K562 (cell line): ENCODE data around the gene SMIM22. TPM values are rescaled to one million over a fixed set of nuclear protein-coding genes. Genes with fewer than 3 reads are reported as not detected.

ENCODE experiments used
- C11orf30 ChIP-seq: fragments of 450-650 bp; IDR thresholded peaks from 2 replicates; pipeline ENCODE4 v1.6.1; 2016; ENCODE audit warnings: low read depth, mild to moderate bottlenecking
- CHD2 ChIP-seq: IDR thresholded peaks from 2 replicates; pipeline ENCODE4 v1.6.1; 2011; ENCODE audit warnings: low read depth, low read length
- DIDO1 ChIP-seq: fragments of 450-650 bp; IDR thresholded peaks from 2 replicates; pipeline ENCODE4 v1.6.1; 2016; ENCODE audit warnings: low read depth, missing biosample characterization, missing genetic modification characterization
- FIP1L1 ChIP-seq: fragments of 200-400 bp; formaldehyde crosslinking; IDR thresholded peaks from 2 replicates; pipeline ENCODE4 v1.6.1; 2018; ENCODE audit warnings: mild to moderate bottlenecking, low read depth, low read length; ENCODE audit not compliant: poor library complexity, severe bottlenecking
- FOXM1 ChIP-seq, 2 experiments: fragments of 450-650 bp in 1 of 2; sonication (generic) in 1 of 2; formaldehyde crosslinking in 1 of 2; IDR thresholded peaks; 2 replicates each; pipeline versions ENCODE4 v1.6.1 to v1.9.0; 2017 to 2022; ENCODE audit warnings: low read depth in 2 of 2, mild to moderate bottlenecking in 2 of 2, missing genetic modification reagents in 1 of 2, moderate library complexity in 1 of 2
- FOXP1 ChIP-seq: sonication (generic); formaldehyde crosslinking; IDR thresholded peaks from 2 replicates; pipeline ENCODE4 v1.8.0; 2022; ENCODE audit warnings: mild to moderate bottlenecking, missing genetic modification reagents
- HNRNPLL ChIP-seq: fragments of 200-400 bp; formaldehyde crosslinking; IDR thresholded peaks from 2 replicates; pipeline ENCODE4 v1.6.1; 2017; ENCODE audit warnings: low read length, low read depth, mild to moderate bottlenecking; ENCODE audit not compliant: poor library complexity, severe bottlenecking
- SP2 ChIP-seq: IDR thresholded peaks from 2 replicates; pipeline ENCODE4 v1.6.1; 2011; ENCODE audit warnings: mild to moderate bottlenecking, low read depth, low read length, moderate library complexity; ENCODE audit not compliant: poor library complexity, severe bottlenecking; ENCODE audit errors: extremely low read depth
- STAT5A ChIP-seq: IDR thresholded peaks from 2 replicates; pipeline ENCODE4 v1.6.1; 2012; ENCODE audit warnings: low read length, inconsistent platforms, borderline replicate concordance
- TAF1 ChIP-seq: IDR thresholded peaks from 2 replicates; pipeline ENCODE4 v1.6.1; 2011; ENCODE audit warnings: mild to moderate bottlenecking, low read length, moderate library complexity; ENCODE audit not compliant: insufficient read depth, control insufficient read depth, severe bottlenecking; ENCODE audit errors: extremely low read depth
- ZNF766 ChIP-seq: fragments of 200-800 bp; sonication (Bioruptor generic); conservative IDR thresholded peaks from 2 replicates; pipeline ENCODE4 v1.6.1; 2016; ENCODE audit warnings: missing genetic modification characterization, missing compliant biosample characterization
- polyA plus RNA-seq, 8 experiments: library from polyadenylated mRNA; depleted of rRNA in 4 of 8; stranded (reverse) in 5 of 8; unstranded in 3 of 8; fragments of >200 nt; fragmentation: Nextera tagmentation in 2 of 8; fragmentation: Illumina TruSeq in 1 of 8; extraction: Ambion mirVana in 2 of 8; extraction: Trizol in 1 of 8; gene quantifications; 2 replicates each; pipeline versions ENCODE4 v1.2.1 to v1.2.3, GENCODE V29; 2011 to 2014; ENCODE audit warnings: inconsistent platforms in 1 of 8, missing spikeins in 1 of 8
- total RNA-seq, 7 experiments: library from RNA; depleted of rRNA in 6 of 7; stranded (reverse); fragments of >200 nt in 6 of 7; fragmentation: Illumina TruSeq in 2 of 7; extraction: Trizol in 2 of 7; gene quantifications; 2 replicates each; pipeline versions ENCODE4 v1.2.1 to v1.2.3, GENCODE V29; 2011 to 2021; ENCODE audit warnings: low replicate concordance in 1 of 7
- TF ChIP-seq, protein P1 (sequence below): fragments of 450-650 bp; IDR thresholded peaks from 2 replicates; pipeline ENCODE4 v1.6.1; 2017; ENCODE audit warnings: antibody characterized with exemption, mild to moderate bottlenecking
- TF ChIP-seq, protein P2 (sequence below): conservative IDR thresholded peaks from 2 replicates; pipeline ENCODE4 v1.6.1; 2011; ENCODE audit warnings: low read depth, mild to moderate bottlenecking, low read length; ENCODE audit not compliant: control insufficient read depth
- TF ChIP-seq, protein P3 (sequence below): fragments of 450-650 bp; IDR thresholded peaks from 2 replicates; pipeline ENCODE4 v1.6.1; 2016; ENCODE audit warnings: borderline replicate concordance
- TF ChIP-seq, protein P4 (sequence below): fragments of 250-450 bp; sonication (Bioruptor Pico); IDR thresholded peaks from 2 replicates; pipeline ENCODE4 v1.4.0; 2020; ENCODE audit warnings: mild to moderate bottlenecking, moderate library complexity, borderline replicate concordance

SMIM22 gene
- total and polyA plus RNA-seq, 9 of the 15 experiments (the other 6 are each of a cell fraction or from before 2014, with no cell fraction given): not detected

DNA sequence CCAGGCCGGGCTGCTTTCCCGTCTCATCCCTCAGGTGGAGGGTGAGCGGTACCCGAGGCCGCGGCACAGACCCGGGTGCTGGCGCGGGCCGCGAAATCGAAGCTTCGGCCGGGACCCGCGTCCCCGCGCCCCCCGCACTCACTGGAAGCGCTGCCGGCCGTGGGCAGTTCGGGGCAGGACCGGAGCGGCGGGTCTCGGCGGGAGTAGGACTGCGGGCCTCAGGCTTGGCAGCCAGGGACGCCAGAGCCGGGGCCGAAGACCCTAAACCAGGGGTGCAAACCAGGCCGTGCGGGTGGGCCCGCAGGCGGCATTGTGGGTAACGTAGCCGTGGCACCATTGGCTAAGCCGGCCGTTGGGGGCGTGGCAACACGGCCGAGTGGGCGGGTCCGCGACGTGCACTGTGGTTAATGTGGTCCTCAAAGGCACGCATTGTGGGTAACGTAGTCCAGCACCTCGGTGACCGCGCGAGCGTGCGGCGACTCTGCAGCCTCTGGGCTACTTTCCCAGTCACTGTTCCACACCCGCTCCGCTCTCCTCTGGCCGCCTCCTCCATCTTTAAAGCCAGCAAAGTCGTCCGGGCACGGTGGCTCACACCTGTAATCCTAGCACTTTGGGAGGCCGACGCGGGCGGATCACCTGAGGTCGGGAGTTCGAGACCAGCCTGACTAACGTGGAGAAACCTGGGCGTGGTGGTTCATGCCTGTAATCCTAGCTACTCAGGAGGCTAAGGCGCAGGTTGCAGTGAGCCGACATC lies 28.1 kb upstream of the SMIM22 start, which contains the start of gene ZNF500 (continued):
- TF ChIP-seq, protein P1, sequence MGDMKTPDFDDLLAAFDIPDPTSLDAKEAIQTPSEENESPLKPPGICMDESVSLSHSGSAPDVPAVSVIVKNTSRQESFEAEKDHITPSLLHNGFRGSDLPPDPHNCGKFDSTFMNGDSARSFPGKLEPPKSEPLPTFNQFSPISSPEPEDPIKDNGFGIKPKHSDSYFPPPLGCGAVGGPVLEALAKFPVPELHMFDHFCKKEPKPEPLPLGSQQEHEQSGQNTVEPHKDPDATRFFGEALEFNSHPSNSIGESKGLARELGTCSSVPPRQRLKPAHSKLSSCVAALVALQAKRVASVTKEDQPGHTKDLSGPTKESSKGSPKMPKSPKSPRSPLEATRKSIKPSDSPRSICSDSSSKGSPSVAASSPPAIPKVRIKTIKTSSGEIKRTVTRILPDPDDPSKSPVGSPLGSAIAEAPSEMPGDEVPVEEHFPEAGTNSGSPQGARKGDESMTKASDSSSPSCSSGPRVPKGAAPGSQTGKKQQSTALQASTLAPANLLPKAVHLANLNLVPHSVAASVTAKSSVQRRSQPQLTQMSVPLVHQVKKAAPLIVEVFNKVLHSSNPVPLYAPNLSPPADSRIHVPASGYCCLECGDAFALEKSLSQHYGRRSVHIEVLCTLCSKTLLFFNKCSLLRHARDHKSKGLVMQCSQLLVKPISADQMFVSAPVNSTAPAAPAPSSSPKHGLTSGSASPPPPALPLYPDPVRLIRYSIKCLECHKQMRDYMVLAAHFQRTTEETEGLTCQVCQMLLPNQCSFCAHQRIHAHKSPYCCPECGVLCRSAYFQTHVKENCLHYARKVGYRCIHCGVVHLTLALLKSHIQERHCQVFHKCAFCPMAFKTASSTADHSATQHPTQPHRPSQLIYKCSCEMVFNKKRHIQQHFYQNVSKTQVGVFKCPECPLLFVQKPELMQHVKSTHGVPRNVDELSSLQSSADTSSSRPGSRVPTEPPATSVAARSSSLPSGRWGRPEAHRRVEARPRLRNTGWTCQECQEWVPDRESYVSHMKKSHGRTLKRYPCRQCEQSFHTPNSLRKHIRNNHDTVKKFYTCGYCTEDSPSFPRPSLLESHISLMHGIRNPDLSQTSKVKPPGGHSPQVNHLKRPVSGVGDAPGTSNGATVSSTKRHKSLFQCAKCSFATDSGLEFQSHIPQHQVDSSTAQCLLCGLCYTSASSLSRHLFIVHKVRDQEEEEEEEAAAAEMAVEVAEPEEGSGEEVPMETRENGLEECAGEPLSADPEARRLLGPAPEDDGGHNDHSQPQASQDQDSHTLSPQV: peak; percentile 39; the same call in 1 of the 2 replicates
- TF ChIP-seq, protein P2, sequence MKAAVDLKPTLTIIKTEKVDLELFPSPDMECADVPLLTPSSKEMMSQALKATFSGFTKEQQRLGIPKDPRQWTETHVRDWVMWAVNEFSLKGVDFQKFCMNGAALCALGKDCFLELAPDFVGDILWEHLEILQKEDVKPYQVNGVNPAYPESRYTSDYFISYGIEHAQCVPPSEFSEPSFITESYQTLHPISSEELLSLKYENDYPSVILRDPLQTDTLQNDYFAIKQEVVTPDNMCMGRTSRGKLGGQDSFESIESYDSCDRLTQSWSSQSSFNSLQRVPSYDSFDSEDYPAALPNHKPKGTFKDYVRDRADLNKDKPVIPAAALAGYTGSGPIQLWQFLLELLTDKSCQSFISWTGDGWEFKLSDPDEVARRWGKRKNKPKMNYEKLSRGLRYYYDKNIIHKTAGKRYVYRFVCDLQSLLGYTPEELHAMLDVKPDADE: peak; percentile 98
- TF ChIP-seq STAT5A (no peak), FIP1L1 (peak; percentile 34), ZNF766 (CRISPR knock-in tag) (peak; percentile 69; the same call in 1 of the 2 replicates), C11orf30 (peak; percentile 73), CHD2 (peak; percentile 47; the same call in 1 of the 2 replicates), DIDO1 (tag) (peak; percentile 54), FOXP1 (CRISPR knock-in tag) (peak; percentile 80; the same call in 1 of the 2 replicates), FOXM1 (IDR thresholded peaks at IDR 0.05; ENCODE audit: low read depth) (no peak), FOXM1 (CRISPR knock-in tag; IDR thresholded peaks at IDR 0.05; ENCODE audit: low read depth) (peak; percentile 59; the same call in 1 of the 2 replicates), SP2 (peak; percentile 8), TAF1 (peak; percentile 53), HNRNPLL (peak; percentile 31)
- TF ChIP-seq, protein P3, sequence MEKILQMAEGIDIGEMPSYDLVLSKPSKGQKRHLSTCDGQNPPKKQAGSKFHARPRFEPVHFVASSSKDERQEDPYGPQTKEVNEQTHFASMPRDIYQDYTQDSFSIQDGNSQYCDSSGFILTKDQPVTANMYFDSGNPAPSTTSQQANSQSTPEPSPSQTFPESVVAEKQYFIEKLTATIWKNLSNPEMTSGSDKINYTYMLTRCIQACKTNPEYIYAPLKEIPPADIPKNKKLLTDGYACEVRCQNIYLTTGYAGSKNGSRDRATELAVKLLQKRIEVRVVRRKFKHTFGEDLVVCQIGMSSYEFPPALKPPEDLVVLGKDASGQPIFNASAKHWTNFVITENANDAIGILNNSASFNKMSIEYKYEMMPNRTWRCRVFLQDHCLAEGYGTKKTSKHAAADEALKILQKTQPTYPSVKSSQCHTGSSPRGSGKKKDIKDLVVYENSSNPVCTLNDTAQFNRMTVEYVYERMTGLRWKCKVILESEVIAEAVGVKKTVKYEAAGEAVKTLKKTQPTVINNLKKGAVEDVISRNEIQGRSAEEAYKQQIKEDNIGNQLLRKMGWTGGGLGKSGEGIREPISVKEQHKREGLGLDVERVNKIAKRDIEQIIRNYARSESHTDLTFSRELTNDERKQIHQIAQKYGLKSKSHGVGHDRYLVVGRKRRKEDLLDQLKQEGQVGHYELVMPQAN: peak; percentile 63; the same call in 1 of the 2 replicates
- TF ChIP-seq, protein P4, sequence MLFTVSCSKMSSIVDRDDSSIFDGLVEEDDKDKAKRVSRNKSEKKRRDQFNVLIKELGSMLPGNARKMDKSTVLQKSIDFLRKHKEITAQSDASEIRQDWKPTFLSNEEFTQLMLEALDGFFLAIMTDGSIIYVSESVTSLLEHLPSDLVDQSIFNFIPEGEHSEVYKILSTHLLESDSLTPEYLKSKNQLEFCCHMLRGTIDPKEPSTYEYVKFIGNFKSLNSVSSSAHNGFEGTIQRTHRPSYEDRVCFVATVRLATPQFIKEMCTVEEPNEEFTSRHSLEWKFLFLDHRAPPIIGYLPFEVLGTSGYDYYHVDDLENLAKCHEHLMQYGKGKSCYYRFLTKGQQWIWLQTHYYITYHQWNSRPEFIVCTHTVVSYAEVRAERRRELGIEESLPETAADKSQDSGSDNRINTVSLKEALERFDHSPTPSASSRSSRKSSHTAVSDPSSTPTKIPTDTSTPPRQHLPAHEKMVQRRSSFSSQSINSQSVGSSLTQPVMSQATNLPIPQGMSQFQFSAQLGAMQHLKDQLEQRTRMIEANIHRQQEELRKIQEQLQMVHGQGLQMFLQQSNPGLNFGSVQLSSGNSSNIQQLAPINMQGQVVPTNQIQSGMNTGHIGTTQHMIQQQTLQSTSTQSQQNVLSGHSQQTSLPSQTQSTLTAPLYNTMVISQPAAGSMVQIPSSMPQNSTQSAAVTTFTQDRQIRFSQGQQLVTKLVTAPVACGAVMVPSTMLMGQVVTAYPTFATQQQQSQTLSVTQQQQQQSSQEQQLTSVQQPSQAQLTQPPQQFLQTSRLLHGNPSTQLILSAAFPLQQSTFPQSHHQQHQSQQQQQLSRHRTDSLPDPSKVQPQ: no peak
